HG02884 (cell line): ENCODE measurements around the gene TBC1D12.
A peak's percentile ranks its signal among the peaks of the same experiment; 100 is the strongest.
"Not testable (repeated sequence)": the region's sequence is repeated elsewhere in the genome, so short reads cannot be mapped to it uniquely, and the experiment has no call there.

Source experiments
- ATAC-seq: cut with Tn5 transposase; IDR thresholded peaks from one replicate; pipeline ENCODE4 v1.9.1; 2021; ENCODE audit warnings: mild to moderate bottlenecking, moderate library complexity; ENCODE audit not compliant: unreplicated experiment

The TBC1D12 gene

GRCh38 chr10:94533027-94533426, 130.7 kb downstream of the TBC1D12 start:
- no peak for ATAC-seq

DNA sequence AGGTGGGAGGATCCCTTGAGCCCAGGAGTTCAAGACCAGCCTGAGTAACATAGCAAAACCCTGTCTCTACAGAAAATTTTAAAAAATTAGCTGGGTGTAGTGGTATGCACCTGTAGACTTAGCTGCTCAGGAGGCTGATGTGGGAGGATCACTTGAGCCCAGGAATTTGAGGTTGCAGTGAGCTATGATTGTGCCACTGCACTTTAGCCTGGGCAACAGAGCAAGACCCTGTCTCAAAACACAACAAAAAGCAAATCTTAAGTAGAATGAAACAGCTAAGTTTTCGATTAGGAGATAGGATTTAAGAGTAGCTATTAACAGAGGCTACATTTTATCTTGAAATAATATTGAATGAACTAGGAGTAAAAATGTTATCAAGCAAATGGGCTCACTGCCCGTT, 139.9 kb downstream of the TBC1D12 start:
- ATAC-seq = not testable (repeated sequence)

DNA sequence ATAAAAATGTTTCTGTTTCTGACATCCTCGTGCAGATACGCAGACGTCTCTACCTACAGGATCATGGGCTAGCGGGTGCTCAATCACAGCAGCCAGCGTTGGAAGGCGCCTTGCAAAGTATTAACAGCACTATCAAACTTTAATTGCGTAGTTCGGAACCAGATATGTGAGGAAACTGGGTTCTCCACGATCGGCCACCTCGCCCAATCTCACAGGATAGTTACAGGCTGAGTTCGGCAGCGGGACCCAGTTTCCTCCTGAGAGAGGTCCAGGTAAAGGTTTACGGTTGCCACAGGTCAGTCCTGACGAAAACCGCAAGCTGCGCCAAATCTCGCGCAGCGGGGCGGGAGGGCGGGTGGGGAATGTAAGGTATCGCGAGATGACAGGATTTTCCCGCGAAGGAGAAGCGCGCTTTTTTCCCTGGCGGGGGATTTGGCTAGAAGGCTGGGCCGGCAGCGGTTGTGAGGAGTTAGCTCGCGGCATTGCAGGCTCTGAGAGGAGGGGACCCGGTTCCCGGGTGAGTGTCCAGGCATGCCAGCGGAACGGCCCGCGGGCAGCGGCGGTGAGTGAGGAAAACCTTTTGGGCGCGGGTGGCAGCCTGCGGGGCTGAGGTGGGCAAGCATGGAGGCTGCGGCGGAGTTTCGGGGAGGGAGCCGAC, 143.2 kb downstream of the TBC1D12 start, which contains the start of gene HELLS:
Gene HELLS, plus strand, starts transcription at position 398 of the 658 bp plus-strand sequence. Its CDS starts 134 bp downstream, at position 532.
- ATAC-seq = peak; percentile 65

DNA sequence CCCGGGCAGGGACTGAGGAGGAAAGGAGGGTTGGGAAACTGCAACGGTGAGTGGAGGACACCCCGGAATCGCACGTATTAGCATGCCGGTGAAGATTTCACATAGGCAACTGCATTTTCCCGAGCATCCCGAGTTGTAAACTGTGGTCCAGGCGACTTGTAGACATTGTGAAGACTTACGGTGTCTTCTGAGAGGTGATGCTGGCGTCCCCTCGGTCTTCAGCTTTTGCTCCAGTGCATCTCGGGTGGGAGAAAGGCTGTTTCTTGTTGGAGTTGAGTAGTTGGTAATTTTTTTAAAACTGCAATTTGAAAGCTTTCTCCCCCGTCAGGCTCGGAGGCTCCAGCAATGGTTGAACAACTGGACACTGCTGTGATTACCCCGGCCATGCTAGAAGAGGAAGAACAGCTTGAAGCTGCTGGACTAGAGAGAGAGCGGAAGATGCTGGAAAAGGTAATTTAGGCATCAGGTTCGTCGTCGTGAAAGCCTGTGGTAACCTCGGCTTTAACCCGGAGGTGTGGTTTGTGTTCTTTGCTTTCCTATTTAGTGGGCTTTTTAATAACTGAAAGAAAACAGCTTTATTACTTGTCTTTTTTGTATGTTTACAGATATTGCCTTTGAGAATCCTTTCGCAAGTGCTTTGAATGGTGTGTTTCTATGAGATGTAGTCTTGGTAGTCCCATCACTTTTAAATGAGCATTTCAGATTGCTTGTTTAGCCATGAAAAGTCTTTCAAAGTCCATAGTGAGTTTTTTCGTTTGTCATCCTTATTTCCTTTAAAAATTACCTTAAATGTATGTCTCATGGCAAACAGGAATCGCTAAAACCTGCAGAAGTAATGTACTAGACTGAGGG, 143.9 kb downstream of the TBC1D12 start:
- ATAC-seq = peak; percentile 13

DNA sequence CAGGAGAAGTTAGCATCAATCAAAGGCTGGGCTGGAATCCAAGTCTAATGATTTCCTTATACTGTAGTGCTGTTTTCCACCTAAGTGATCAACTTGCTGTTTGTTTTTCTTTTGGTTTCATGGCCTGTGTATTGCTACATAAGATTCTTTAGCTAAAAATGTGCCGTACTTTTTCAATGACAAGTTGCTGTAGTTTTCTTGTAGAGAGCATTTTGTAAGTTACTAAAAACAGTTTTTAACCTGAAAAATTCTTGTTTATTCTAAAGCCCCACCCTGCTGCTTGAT, 144.5 kb downstream of the TBC1D12 start:
- ATAC-seq = no peak

DNA sequence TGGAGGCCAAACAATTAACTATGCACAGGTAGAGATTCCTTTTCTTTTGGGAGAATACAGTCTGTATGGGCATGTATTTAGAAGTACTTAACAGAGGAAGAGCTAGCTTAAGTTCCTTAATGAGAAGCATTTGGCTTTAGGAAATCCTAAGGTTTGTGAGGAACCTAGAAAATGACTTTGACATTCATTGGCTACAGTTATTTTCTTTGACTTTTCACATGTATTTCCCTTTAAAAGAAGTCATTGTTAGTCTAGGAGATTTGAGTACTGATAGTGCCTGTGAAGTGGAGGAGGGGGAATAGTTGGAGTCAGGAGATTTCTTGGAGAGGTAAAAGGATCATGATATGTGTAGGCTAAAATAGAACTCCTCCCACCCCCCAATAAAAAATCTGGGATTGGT, 146.9 kb downstream of the TBC1D12 start:
- ATAC-seq = no peak

- not testable (repeated sequence) for ATAC-seq
Observed at GRCh38 chr10:94567714-94568307, 165.5 kb downstream of the TBC1D12 start.

GRCh38 chr10:94571081-94571480, 168.7 kb downstream of the TBC1D12 start:
- no peak for ATAC-seq

- ATAC-seq = no peak
Observed at GRCh38 chr10:94571528-94571927, 169.2 kb downstream of the TBC1D12 start.

GRCh38 chr10:94578790-94579189, 176.4 kb downstream of the TBC1D12 start:
- no peak for ATAC-seq

GRCh38 chr10:94583124-94583523, 180.8 kb downstream of the TBC1D12 start:
- no peak for ATAC-seq
